Measurements from ENCODE around the gene ASB4. TPM values are rescaled to one million over a fixed set of nuclear protein-coding genes. Genes with fewer than 3 reads are reported as not detected.
A peak's percentile ranks its signal among the peaks of the same experiment; 100 is the strongest.

ASB4 gene
- total and polyA plus RNA-seq, 2 donors (not counting 3 experiments of a cell fraction or from before 2014, with no cell fraction given), result not detected

- Histone ChIP-seq H3K4me2 (ENCODE audit: insufficient read depth, low read length) (no peak overlapping the region), H3K27ac (ENCODE audit: insufficient read depth, low read depth, low read length) (no peak overlapping the region), H3K9me1 (replicated peaks; ENCODE audit: control insufficient read depth, extremely low read depth, insufficient read depth, low read length) (no peaks in the 10 kb centered on the region), H3K4me3 (replicated peaks in 1 of 3; ENCODE audit: insufficient read depth in 1 of 3, low read depth in 1 of 3, low read length in 3 of 3) (no peak overlapping the region), H3K9ac (replicated peaks; ENCODE audit: extremely low read depth, insufficient read depth, low read length) (no peak overlapping the region), H3K79me2 (ENCODE audit: control insufficient read depth, insufficient read depth, low read length) (no peaks in the 10 kb centered on the region), H3K4me1 (ENCODE audit: control insufficient read depth, extremely low read depth, insufficient read depth, low read length) (peaks cover 2% of the 10 kb centered on the region), H3K36me3 (ENCODE audit: control insufficient read depth in 2 of 2, extremely low read depth in 1 of 2, insufficient read depth in 2 of 2, low read length in 2 of 2) (no peaks in the 10 kb centered on the region), H3K27me3 (ENCODE audit: control insufficient read depth in 2 of 2, insufficient read depth in 2 of 2, low read length in 2 of 2) (peaks cover 13 to 15% of the 10 kb centered on the region in 2 experiments), H4K20me1 (replicated peaks; ENCODE audit: control insufficient read depth, extremely low read depth, insufficient read depth, low read length) (no peaks in the 10 kb centered on the region), H3K9me3 (replicated peaks; ENCODE audit: control insufficient read depth, insufficient read depth, low read length) (no peaks in the 10 kb centered on the region), H2AFZ (ENCODE audit: low read depth, low read length) (no peak overlapping the region)
- ChIA-PET POLR2A (no interaction called here), CTCF (interaction anchor here (0.7 to 27.9 kb wide), 15 partner anchors 10 to 346 kb away, joined by 3 to 917 read pairs (median 4); no protein-coding TSS in a partner anchor)
- TF ChIP-seq EZH2 (IDR thresholded peaks at IDR 0.05; ENCODE audit: borderline replicate concordance, low read depth, low read length, severe bottlenecking), result no peak
- no peak for TF ChIP-seq MYC (IDR thresholded peaks at IDR 0.05; ENCODE audit: low read depth, low read length)
- TF ChIP-seq JUN (IDR thresholded peaks at IDR 0.05; ENCODE audit: borderline replicate concordance, insufficient read depth, insufficient read length, low read depth), result no peak
- no peak for TF ChIP-seq GATA2 (IDR thresholded peaks at IDR 0.05; ENCODE audit: insufficient read depth, insufficient read length, low read depth, low read length)
- TF ChIP-seq FOS (IDR thresholded peaks at IDR 0.05; ENCODE audit: borderline replicate concordance, insufficient read depth, low read length), result no peak
- TF ChIP-seq POLR2A (IDR thresholded peaks at IDR 0.05; ENCODE audit: low read depth, low read length), result no peak
- FAIRE-seq (peak; percentile 33), DNase-seq (ENCODE audit: low read depth, low spot score) (no peak)
- BruUV-seq (replicated peaks), result no TSS peak
- dilution Hi-C loops (cut with MboI; ENCODE audit: extremely low pct_ligation_motif_present, low sequenced_read_pairs), result no loop called here
- intact Hi-C loops (cut with micrococcal nuclease), result loop anchor here (5.0 kb wide), 1 partner anchor 346 kb away; no protein-coding TSS in a partner anchor
Measured at GRCh38 chr7:95526128-95526738, 40.5 kb downstream of the ASB4 start.

Data from endothelial cell of umbilical vein (primary cell).